GM12875 (cell line): ENCODE measurements around the gene PARD3.

Experiments used
- H3K4me3 ChIP-seq: one replicate; pipeline ENCODE4 v1.5.1; 2011; ENCODE audit warnings: low read depth, low read length, control low read depth
- TF ChIP-seq, protein P1 (sequence below): IDR thresholded peaks from 2 replicates; pipeline ENCODE4 v1.5.1; 2011; ENCODE audit warnings: low read depth, mild to moderate bottlenecking, control low read depth, inconsistent platforms, low read length, moderate library complexity, borderline replicate concordance; ENCODE audit not compliant: insufficient read depth

The PARD3 gene

DNA sequence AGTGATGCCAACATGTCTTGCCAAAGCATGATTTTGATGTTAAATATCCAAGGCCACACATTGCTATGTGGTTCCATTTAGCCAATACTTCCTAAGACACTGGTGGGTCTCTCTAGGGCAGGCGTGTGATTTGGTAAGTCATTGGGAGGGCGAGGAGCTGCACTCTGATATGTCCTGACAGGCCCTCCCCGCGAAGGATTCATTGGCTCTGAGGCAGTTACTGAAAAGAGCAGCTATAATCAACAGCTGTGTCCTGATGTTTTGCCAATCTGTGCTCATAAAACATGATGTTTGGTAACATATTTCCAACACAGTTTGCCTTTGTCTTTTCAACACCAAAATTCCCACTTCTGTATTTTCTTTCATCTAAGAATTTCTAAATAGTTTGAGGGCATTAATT lies 646.7 kb downstream of the PARD3 start:
- H3K4me3 ChIP-seq = no peak overlapping the region
- TF ChIP-seq, protein P1, sequence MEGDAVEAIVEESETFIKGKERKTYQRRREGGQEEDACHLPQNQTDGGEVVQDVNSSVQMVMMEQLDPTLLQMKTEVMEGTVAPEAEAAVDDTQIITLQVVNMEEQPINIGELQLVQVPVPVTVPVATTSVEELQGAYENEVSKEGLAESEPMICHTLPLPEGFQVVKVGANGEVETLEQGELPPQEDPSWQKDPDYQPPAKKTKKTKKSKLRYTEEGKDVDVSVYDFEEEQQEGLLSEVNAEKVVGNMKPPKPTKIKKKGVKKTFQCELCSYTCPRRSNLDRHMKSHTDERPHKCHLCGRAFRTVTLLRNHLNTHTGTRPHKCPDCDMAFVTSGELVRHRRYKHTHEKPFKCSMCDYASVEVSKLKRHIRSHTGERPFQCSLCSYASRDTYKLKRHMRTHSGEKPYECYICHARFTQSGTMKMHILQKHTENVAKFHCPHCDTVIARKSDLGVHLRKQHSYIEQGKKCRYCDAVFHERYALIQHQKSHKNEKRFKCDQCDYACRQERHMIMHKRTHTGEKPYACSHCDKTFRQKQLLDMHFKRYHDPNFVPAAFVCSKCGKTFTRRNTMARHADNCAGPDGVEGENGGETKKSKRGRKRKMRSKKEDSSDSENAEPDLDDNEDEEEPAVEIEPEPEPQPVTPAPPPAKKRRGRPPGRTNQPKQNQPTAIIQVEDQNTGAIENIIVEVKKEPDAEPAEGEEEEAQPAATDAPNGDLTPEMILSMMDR = no peak

GRCh38 chr10:34166823-34167222 lies 648.3 kb downstream of the PARD3 start:
- no peak overlapping the region for H3K4me3 ChIP-seq
- TF ChIP-seq, protein P1 = no peak

DNA sequence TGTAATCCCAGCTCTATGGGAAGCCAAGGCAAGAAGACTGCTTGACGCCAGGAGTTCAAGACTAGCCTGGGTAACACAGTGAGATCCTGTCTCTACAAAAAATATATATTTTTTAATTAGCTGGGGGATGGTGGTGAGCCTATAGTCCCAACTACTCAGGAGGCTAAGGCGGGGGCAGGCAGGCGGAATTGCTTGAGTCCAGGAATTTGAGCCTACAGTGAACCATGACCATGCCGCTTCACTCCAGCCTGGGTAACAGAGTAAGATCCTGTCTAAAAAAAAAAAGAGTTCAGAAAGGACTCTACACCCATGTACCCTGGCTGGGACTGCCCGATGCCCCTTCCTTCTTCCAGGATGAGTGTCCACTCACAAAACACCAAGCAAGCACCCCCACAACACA lies 648.7 kb downstream of the PARD3 start:
- H3K4me3 ChIP-seq = no peak overlapping the region
- TF ChIP-seq, protein P1 = no peak

GRCh38 chr10:34164029-34164428 lies 651.1 kb downstream of the PARD3 start:
- TF ChIP-seq, protein P1 = no peak
- no peak overlapping the region for H3K4me3 ChIP-seq

DNA sequence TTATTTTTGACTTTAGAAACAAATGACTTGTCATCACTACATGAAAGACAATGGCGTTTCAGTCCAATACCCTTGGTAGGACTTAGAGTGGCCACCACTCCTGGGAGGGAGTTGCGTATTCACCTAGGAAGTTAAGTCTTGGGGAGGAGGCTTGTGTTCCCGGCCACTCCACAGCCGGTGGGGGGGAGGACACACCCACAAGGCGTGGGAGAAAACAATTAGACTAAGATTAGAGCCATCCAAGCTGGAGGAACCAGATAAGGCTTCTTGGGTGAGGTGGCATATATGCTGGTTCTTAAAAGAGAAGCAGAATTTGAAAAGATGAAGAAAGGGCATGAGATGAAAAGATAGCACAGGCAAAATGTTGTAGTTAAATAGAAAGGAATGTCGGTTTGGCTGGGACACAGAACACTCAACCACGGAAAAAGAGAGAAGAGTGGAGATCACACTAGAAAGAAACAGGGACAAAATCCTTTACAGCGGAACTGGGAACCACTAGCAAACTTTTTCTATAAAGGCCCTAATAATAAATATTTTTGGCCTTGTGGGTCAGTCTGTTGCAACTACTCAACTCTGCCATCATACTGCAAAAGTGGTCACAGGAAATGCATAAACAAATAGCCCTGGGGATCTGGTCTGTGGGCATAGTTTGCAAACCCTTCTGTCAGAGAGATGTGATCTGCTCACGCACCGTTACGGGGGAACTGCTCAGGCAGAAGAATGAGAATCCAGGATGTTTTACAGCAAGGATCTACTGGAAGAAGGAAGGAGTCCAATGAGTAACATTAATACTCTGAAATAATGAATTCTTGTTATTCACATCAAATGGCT lies 651.8 kb downstream of the PARD3 start:
- TF ChIP-seq, protein P1 = no peak
- H3K4me3 ChIP-seq = no peak overlapping the region

GRCh38 chr10:34161777-34162370 lies 653.2 kb downstream of the PARD3 start:
- TF ChIP-seq, protein P1 = no peak

GRCh38 chr10:34160595-34160994 lies 654.5 kb downstream of the PARD3 start:
- TF ChIP-seq, protein P1 = no peak
- no peak overlapping the region for H3K4me3 ChIP-seq

More at GRCh38 chr10:34161777-34162370, 653.2 kb downstream of the PARD3 start:
- H3K4me3 ChIP-seq = no peak overlapping the region
